Prostate gland (tissue), 2 donors: ENCODE measurements around the gene FBXL16. TPM values are rescaled to one million over a fixed set of nuclear protein-coding genes. Genes with fewer than 3 reads are reported as not detected.

ENCODE experiments used
- DNase-seq: peaks from one replicate; pipeline ENCODE4 v3.0.0-alpha.2; 2019; ENCODE audit warnings: low spot score
- H3K27ac ChIP-seq, 2 donors: fragments of 200-600 bp; sonication (generic); 2 replicates each; pipeline ENCODE4 v1.5.1; 2017 to 2019
- H3K27me3 ChIP-seq: fragments of 200-600 bp; sonication (generic); replicated peaks from 2 replicates; pipeline ENCODE4 v1.5.1; 2019; ENCODE audit not compliant: insufficient read depth
- H3K36me3 ChIP-seq, 2 donors: fragments of 200-600 bp; sonication (generic); 1 replicate in 1 of 2; 2 replicates in 1 of 2; pipeline versions ENCODE4 v1.5.1 to v1.8.1; 2017 to 2019
- H3K4me1 ChIP-seq: fragments of 200-600 bp; sonication (generic); replicated peaks from 2 replicates; pipeline ENCODE4 v1.5.1; 2019
- H3K4me3 ChIP-seq, 2 donors: fragments of 200-600 bp; sonication (generic); 2 replicates each; pipeline ENCODE4 v1.5.1; 2017 to 2019
- H3K9me3 ChIP-seq: fragments of 200-600 bp; sonication (generic); 2 replicates; pipeline ENCODE4 v1.5.1; 2017
- CTCF ChIP-seq, 4 experiments: fragments of 200-600 bp in 2 of 4; fragments of 450-650 bp in 2 of 4; sonication (generic) in 2 of 4; IDR thresholded peaks; 1 replicate in 3 of 4; 2 replicates in 1 of 4; pipeline ENCODE4 v1.5.1; 2016 to 2019; ENCODE audit warnings: antibody characterized with exemption in 4 of 4, mild to moderate bottlenecking in 2 of 4, moderate library complexity in 2 of 4
- POLR2A ChIP-seq: fragments of 450-650 bp; IDR thresholded peaks from one replicate; pipeline ENCODE4 v1.6.1; 2016; ENCODE audit warnings: antibody characterized with exemption, mild to moderate bottlenecking
- POLR2AphosphoS5 ChIP-seq: sonication (generic); formaldehyde crosslinking; IDR thresholded peaks from one replicate; pipeline ENCODE4 v1.6.1; 2017; ENCODE audit warnings: antibody characterized with exemption
- WGBS: methylation state at CpG from one replicate; pipeline ENCODE4 v1.1.5; 2018; 5-methylcytosine and 5-hydroxymethylcytosine counted together
- intact Hi-C: fragments of 100-400 bp; cut with DNase I; formaldehyde crosslinking; loops from one replicate; pipeline ENCODE4 v1.14.2; 2022
- total RNA-seq, 2 donors: library from RNA; depleted of rRNA; stranded (reverse); fragments of >200 nt; gene quantifications; one replicate each; pipeline ENCODE4 v1.1.0, GENCODE V29; 2016

FBXL16 gene
- total RNA-seq, 2 donors from 2014 or later, result 6.1 to 9.1 TPM

GRCh38 chr16:739560-740458, 34.2 kb upstream of the FBXL16 start:
- no peaks in the 10 kb centered on the region for H3K4me1 ChIP-seq
- intact Hi-C loops, result no loop called here
- 38% methylated on average over 35 of the region's 38 CpGs for WGBS
- peak overlapping the region; percentile 78 to 84 for H3K27ac ChIP-seq
- no peaks in the 10 kb centered on the region for H3K36me3 ChIP-seq
- DNase-seq, result no peak
- peak overlapping the region; percentile 93 to 94 for H3K4me3 ChIP-seq
- no peaks in the 10 kb centered on the region for H3K9me3 ChIP-seq
- H3K27me3 ChIP-seq, result no peaks in the 10 kb centered on the region
- TF ChIP-seq CTCF (IDR thresholded peaks at IDR 0.05), result no peak
- no peak for TF ChIP-seq POLR2AphosphoS5
- no peak for TF ChIP-seq POLR2A

GRCh38 chr16:736936-737481, 31.4 kb upstream of the FBXL16 start:
- H3K4me1 ChIP-seq, result no peaks in the 10 kb centered on the region
- H3K27me3 ChIP-seq, result no peaks in the 10 kb centered on the region
- H3K9me3 ChIP-seq, result no peaks in the 10 kb centered on the region
- H3K4me3 ChIP-seq, result no peak overlapping the region
- TF ChIP-seq CTCF (IDR thresholded peaks at IDR 0.05) (no peak), POLR2AphosphoS5 (no peak), POLR2A (no peak)
- 96% methylated on average over 29 of the region's 29 CpGs for WGBS
- DNase-seq, result no peak
- peaks cover 0 to 14% of the 10 kb centered on the region in 2 donors for H3K36me3 ChIP-seq
- intact Hi-C loops, result no loop called here
- H3K27ac ChIP-seq, result peak overlapping the region; percentile 42 to 67

- Histone ChIP-seq H3K4me3 (no peak overlapping the region), H3K27me3 (no peaks in the 10 kb centered on the region), H3K9me3 (no peaks in the 10 kb centered on the region), H3K4me1 (no peaks in the 10 kb centered on the region), H3K36me3 (peaks cover 0 to 14% of the 10 kb centered on the region in 2 donors), H3K27ac (no peak overlapping the region)
- 92% methylated on average over 13 of the region's 13 CpGs for WGBS
- TF ChIP-seq POLR2AphosphoS5, result no peak
- TF ChIP-seq CTCF (IDR thresholded peaks at IDR 0.05), result no peak
- TF ChIP-seq POLR2A, result no peak
- intact Hi-C loops, result no loop called here
- no peak for DNase-seq
Measured at GRCh38 chr16:735982-736453, 30.4 kb upstream of the FBXL16 start.

GRCh38 chr16:734981-735881, 29.6 kb upstream of the FBXL16 start:
- H3K4me1 ChIP-seq, result no peaks in the 10 kb centered on the region
- H3K27ac ChIP-seq, result no peak overlapping the region
- 93% methylated on average over 25 of the region's 25 CpGs for whole genome bisulfite sequencing
- no peak overlapping the region for H3K4me3 ChIP-seq
- H3K9me3 ChIP-seq, result no peaks in the 10 kb centered on the region
- H3K36me3 ChIP-seq, result peaks cover 0 to 14% of the 10 kb centered on the region in 2 donors
- intact Hi-C loops, result no loop called here
- TF ChIP-seq CTCF (IDR thresholded peaks at IDR 0.05), result no peak
- no peak for TF ChIP-seq POLR2A
- no peak for TF ChIP-seq POLR2AphosphoS5
- no peak for DNase-seq
- no peaks in the 10 kb centered on the region for H3K27me3 ChIP-seq
